Measurements from ENCODE around the gene SNAP23.
A peak's percentile ranks its signal among the peaks of the same experiment; 100 is the strongest.

Gene SNAP23

DNA sequence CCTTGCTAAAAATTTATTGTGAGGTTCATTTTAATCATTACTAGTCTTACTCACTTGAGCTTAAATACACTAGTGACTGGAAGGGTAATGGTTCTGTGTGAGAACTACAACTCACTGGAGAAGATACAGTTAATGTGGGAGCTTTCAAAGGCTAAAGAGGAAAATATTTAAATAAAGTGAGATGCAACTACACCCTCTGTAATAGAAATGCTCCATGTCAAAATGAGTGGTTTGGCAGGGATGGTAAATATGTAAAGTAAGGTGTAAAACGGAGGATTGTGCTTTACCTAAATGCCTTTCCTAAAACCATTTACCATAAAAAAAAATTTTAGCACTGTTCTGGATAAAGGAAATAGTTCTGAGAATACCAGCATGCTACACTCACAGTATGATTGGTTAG lies 37.8 kb downstream of the SNAP23 start:
- TF ChIP-seq, protein P1, sequence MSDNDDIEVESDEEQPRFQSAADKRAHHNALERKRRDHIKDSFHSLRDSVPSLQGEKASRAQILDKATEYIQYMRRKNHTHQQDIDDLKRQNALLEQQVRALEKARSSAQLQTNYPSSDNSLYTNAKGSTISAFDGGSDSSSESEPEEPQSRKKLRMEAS (IDR thresholded peaks at IDR 0.05; ENCODE audit: low read depth, low read length), result no peak
- TF ChIP-seq, protein P2, sequence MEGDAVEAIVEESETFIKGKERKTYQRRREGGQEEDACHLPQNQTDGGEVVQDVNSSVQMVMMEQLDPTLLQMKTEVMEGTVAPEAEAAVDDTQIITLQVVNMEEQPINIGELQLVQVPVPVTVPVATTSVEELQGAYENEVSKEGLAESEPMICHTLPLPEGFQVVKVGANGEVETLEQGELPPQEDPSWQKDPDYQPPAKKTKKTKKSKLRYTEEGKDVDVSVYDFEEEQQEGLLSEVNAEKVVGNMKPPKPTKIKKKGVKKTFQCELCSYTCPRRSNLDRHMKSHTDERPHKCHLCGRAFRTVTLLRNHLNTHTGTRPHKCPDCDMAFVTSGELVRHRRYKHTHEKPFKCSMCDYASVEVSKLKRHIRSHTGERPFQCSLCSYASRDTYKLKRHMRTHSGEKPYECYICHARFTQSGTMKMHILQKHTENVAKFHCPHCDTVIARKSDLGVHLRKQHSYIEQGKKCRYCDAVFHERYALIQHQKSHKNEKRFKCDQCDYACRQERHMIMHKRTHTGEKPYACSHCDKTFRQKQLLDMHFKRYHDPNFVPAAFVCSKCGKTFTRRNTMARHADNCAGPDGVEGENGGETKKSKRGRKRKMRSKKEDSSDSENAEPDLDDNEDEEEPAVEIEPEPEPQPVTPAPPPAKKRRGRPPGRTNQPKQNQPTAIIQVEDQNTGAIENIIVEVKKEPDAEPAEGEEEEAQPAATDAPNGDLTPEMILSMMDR (IDR thresholded peaks at IDR 0.05; ENCODE audit: low read depth, low read length), result no peak
- TF ChIP-seq POLR2A (IDR thresholded peaks at IDR 0.05; ENCODE audit: extremely low read depth, insufficient read length) (no peak), MYC (IDR thresholded peaks at IDR 0.05; ENCODE audit: low read depth, low read length) (no peak)
- no peak overlapping the region for H3K4me3 ChIP-seq (ENCODE audit: low read depth, low read length)
- no peak for DNase-seq (ENCODE audit: low read depth)

DNA sequence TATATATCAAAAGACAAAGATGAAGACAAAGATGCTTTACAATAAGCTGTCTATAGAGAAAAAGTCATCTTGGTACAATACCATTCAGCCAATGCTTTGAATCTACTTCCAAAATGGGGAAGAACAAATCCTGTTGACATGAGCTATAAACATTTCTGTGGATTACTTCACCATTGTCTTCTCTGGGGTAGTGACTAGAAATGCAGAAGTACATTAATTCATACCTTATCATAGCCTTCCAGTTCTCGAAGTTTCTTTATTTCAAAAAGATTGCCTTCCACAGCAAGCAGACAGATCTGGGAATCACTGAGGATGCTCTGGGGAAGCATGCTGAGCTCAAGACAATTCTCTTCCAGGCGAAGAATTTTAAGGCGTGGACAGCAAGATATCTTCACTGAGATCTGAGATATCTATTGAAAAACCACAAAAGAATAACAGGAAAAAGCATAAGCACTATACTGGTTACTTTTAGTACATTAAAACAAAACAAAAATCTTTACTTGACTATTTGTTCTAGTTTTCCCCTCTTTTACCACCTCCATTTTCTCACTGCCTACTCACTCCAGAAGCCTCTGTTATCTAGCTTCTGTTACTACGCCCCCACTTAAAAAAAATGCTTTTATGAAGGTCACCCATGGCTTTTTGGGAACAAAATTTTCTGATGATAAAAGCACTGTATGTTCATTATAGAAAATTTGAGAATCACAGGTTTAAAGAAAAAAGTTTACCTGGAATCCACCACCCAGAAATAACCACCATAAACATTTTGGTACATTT lies 49.6 kb downstream of the SNAP23 start:
- TF ChIP-seq, protein P1 (IDR thresholded peaks at IDR 0.05; ENCODE audit: low read depth, low read length), result no peak
- TF ChIP-seq POLR2A (IDR thresholded peaks at IDR 0.05; ENCODE audit: extremely low read depth, insufficient read length) (no peak), MYC (IDR thresholded peaks at IDR 0.05; ENCODE audit: low read depth, low read length) (no peak)
- TF ChIP-seq, protein P2 (IDR thresholded peaks at IDR 0.05; ENCODE audit: low read depth, low read length), result no peak
- DNase-seq (ENCODE audit: low read depth), result peak; percentile 68
- H3K4me3 ChIP-seq (ENCODE audit: low read depth, low read length), result no peak overlapping the region

DNA sequence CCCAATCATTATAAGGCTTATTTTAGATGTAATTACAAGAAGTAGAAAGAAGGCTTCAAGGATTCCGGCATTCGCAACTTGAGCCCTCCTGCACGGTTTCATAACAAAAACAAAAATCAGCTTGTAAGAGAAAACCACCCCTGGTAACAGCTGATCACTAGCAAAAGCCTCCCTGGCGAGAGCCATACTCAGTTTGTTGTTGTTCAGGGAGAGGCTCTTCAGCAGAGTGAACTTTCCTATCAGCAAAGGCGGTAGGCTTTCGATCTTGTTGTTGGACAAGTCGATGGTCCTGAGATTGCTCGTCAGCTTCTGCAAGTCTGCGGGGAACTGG lies 52.4 kb downstream of the SNAP23 start:
- TF ChIP-seq, protein P1 (IDR thresholded peaks at IDR 0.05; ENCODE audit: low read depth, low read length), result no peak
- TF ChIP-seq POLR2A (IDR thresholded peaks at IDR 0.05; ENCODE audit: extremely low read depth, insufficient read length) (no peak), MYC (IDR thresholded peaks at IDR 0.05; ENCODE audit: low read depth, low read length) (no peak)
- TF ChIP-seq, protein P2 (IDR thresholded peaks at IDR 0.05; ENCODE audit: low read depth, low read length), result no peak
- H3K4me3 ChIP-seq (ENCODE audit: low read depth, low read length), result peak overlapping the region; percentile 100
- DNase-seq (ENCODE audit: low read depth), result no peak

DNA sequence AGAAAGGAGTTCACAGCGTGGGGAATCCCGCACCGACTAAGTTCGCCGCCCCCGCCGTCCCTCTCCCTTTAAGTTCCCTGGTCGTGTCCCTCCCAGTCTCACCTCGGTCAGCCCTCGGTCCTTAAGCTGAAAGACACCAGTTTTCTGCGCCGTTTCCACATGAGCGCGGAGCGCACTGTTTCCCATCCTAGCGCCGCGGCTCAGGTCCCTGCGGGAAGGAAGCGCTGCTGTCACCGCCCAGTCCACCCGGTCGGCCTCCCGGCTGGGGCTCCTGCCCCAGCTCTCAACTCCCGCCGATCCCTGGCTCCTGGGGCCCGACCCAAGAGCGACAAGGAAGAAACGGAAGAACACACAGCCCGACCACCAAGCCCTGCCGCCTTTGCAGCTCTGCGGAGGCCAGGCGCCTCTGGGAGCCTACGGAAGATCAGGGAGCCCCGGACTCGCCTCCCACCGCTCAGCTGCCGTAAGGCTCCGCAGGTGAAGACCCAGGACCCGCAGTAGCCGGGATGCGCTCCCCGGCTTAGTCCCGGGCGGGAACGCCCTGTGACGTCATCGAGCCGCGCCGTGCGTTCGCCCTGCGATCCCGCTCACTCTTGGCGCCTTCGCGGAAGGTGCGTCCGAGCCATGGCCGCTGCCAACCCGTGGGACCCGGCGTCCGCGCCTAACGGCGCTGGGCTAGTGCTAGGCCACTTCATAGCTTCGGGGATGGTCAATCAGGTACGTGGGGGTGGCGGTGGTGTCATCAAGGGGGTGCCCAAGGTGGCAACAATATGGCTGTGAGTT lies 53.0 kb downstream of the SNAP23 start, which contains the start of the genes HAUS2 and LRRC57:
Gene HAUS2, plus strand, starts transcription at position 590 of the 783 bp plus-strand sequence. Its CDS starts 35 bp downstream, at position 625.
Gene LRRC57, minus strand, starts transcription at position 545 of the 783 bp plus-strand sequence. Its CDS starts 359 bp downstream, at position 186.
- peak within 1 kb of the TSS; percentile 100 for H3K4me3 ChIP-seq (ENCODE audit: low read depth, low read length)
- TF ChIP-seq MYC (IDR thresholded peaks at IDR 0.05; ENCODE audit: low read depth, low read length), result peak; percentile 48; the same call in 1 of the 2 replicates
- TF ChIP-seq, protein P2 (IDR thresholded peaks at IDR 0.05; ENCODE audit: low read depth, low read length), result no peak
- peak; percentile 90 for TF ChIP-seq POLR2A (IDR thresholded peaks at IDR 0.05; ENCODE audit: extremely low read depth, insufficient read length)
- TF ChIP-seq, protein P1 (IDR thresholded peaks at IDR 0.05; ENCODE audit: low read depth, low read length), result no peak

DNA sequence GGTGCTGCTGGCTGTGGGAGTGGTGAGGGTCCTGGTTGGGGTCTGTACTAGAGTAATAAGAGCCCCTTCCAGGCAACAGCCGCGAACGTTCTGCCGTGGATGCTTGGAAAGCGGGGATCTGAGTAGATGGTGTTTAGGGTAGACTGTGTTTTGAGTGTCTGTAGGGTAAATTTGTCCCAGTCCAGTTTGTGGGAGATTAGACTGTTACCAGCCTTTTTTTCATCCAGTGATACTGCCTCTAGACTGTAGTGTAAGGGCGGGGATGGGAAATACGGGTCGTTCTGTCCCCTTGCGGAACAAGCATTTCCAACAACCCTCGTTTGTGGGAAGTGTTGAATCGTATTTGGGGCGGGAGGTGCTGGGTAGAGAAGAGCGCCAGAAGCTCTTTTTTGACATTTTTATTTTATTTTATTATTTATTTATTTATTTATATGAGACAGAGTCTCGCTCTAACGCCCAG lies 53.6 kb downstream of the SNAP23 start:
- peak overlapping the region; percentile 100 for H3K4me3 ChIP-seq (ENCODE audit: low read depth, low read length)
- TF ChIP-seq, protein P1 (IDR thresholded peaks at IDR 0.05; ENCODE audit: low read depth, low read length), result no peak
- no peak for TF ChIP-seq POLR2A (IDR thresholded peaks at IDR 0.05; ENCODE audit: extremely low read depth, insufficient read length)
- TF ChIP-seq MYC (IDR thresholded peaks at IDR 0.05; ENCODE audit: low read depth, low read length), result no peak
- TF ChIP-seq, protein P2 (IDR thresholded peaks at IDR 0.05; ENCODE audit: low read depth, low read length), result no peak
- DNase-seq (ENCODE audit: low read depth), result peak; percentile 78

More for the DNA sequence above, 53.0 kb downstream of the SNAP23 start, which contains the start of the genes HAUS2 and LRRC57:
- peak; percentile 90 for DNase-seq (ENCODE audit: low read depth)
